ENCODE results near the gene ALOX5AP.
A peak's percentile ranks its signal among the peaks of the same experiment; 100 is the strongest.

The ALOX5AP gene

GRCh38 chr13:30736461-30737320, 1.3 kb downstream of the ALOX5AP start:
- peak overlapping the region; percentile 42 to 90 (median 73); a peak in 19 of 20 replicates for H3K4me3 ChIP-seq
- H3K36me3 ChIP-seq, result peaks cover 0 to 56% (median 37%) of the 10 kb centered on the region in 11 experiments; a peak in 15 of 22 replicates
- no peak for TF ChIP-seq Cebpa-rat (IDR thresholded peaks at IDR 0.05)
- peak overlapping the region; percentile 74 to 99 (median 97) for H3K4me2 ChIP-seq
- peaks cover 0 to 36% (median 23%) of the 10 kb centered on the region in 11 experiments; a peak in 10 of 22 replicates for H4K20me1 ChIP-seq
- H3K9me3 ChIP-seq (replicated peaks in 1 of 11), result no peaks in the 10 kb centered on the region
- peaks cover 61 to 95% (median 78%) of the 10 kb centered on the region in 10 experiments for H3K4me1 ChIP-seq
- H3K27ac ChIP-seq, result peak overlapping the region; percentile 54 to 100 (median 98)
- 0 out of 22 replicates have a peak, but pooled peaks cover 0 to 5% (median 0%) of the 10 kb centered on the region in 11 experiments for H3K27me3 ChIP-seq
- peak overlapping the region; percentile 71 to 99 (median 92) for H3K9ac ChIP-seq

GRCh38 chr13:30737511-30738337, 2.4 kb downstream of the ALOX5AP start:
- peak overlapping the region; percentile 54 to 100 (median 98) for H3K27ac ChIP-seq
- H3K27me3 ChIP-seq, result 0 out of 22 replicates have a peak, but pooled peaks cover 0 to 5% (median 0%) of the 10 kb centered on the region in 11 experiments
- H4K20me1 ChIP-seq, result peaks cover 0 to 46% (median 34%) of the 10 kb centered on the region in 11 experiments; a peak in 13 of 22 replicates
- TF ChIP-seq Cebpa-rat (IDR thresholded peaks at IDR 0.05), result peak in 7 of 11 experiments; percentile 32 to 91 (median 69); a peak in 11 of 22 replicates
- peaks cover 0 to 6% (median 0%) of the 10 kb centered on the region in 11 experiments; a peak in 1 of 22 replicates for H3K9me3 ChIP-seq (replicated peaks in 1 of 11)
- H3K36me3 ChIP-seq, result peaks cover 0 to 67% (median 47%) of the 10 kb centered on the region in 11 experiments; a peak in 16 of 22 replicates
- peak overlapping the region; percentile 74 to 99 (median 97) for H3K4me2 ChIP-seq
- H3K4me3 ChIP-seq, result peak overlapping the region; percentile 42 to 90 (median 73); a peak in 18 of 20 replicates
- peak overlapping the region; percentile 71 to 99 (median 92) for H3K9ac ChIP-seq
- peaks cover 61 to 97% (median 78%) of the 10 kb centered on the region in 10 experiments for H3K4me1 ChIP-seq

- no peaks in the 10 kb centered on the region for H3K27me3 ChIP-seq
- H4K20me1 ChIP-seq, result peaks cover 0 to 56% (median 43%) of the 10 kb centered on the region in 11 experiments; a peak in 15 of 22 replicates
- H3K27ac ChIP-seq, result peak overlapping the region; percentile 54 to 100 (median 98); a peak in 21 of 22 replicates
- H3K4me3 ChIP-seq, result peak overlapping the region in 9 of 10 experiments; percentile 49 to 90 (median 78); a peak in 17 of 20 replicates
- H3K9ac ChIP-seq, result peak overlapping the region; percentile 71 to 99 (median 92); a peak in 21 of 22 replicates
- peaks cover 61 to 97% (median 81%) of the 10 kb centered on the region in 10 experiments for H3K4me1 ChIP-seq
- peak overlapping the region; percentile 74 to 99 (median 97) for H3K4me2 ChIP-seq
- H3K36me3 ChIP-seq, result peaks cover 0 to 76% (median 56%) of the 10 kb centered on the region in 11 experiments; a peak in 16 of 22 replicates
- TF ChIP-seq Cebpa-rat (IDR thresholded peaks at IDR 0.05), result no peak
- H3K9me3 ChIP-seq (replicated peaks in 1 of 11), result peaks cover 0 to 8% (median 0%) of the 10 kb centered on the region in 11 experiments; a peak in 1 of 22 replicates
Observed at GRCh38 chr13:30738526-30739236, 3.3 kb downstream of the ALOX5AP start.

GRCh38 chr13:30739237-30739528, 3.8 kb downstream of the ALOX5AP start:
- TF ChIP-seq Cebpa-rat (IDR thresholded peaks at IDR 0.05), result no peak
- H3K4me1 ChIP-seq, result peaks cover 61 to 97% (median 81%) of the 10 kb centered on the region in 10 experiments
- H4K20me1 ChIP-seq, result peaks cover 0 to 61% (median 48%) of the 10 kb centered on the region in 11 experiments; a peak in 15 of 22 replicates
- H3K9ac ChIP-seq, result peak overlapping the region in 10 of 11 experiments; percentile 83 to 99 (median 92); a peak in 20 of 22 replicates
- peak overlapping the region; percentile 74 to 99 (median 97) for H3K4me2 ChIP-seq
- peak overlapping the region in 9 of 10 experiments; percentile 49 to 90 (median 78); a peak in 16 of 20 replicates for H3K4me3 ChIP-seq
- H3K36me3 ChIP-seq, result peaks cover 0 to 81% (median 61%) of the 10 kb centered on the region in 11 experiments; a peak in 17 of 22 replicates
- H3K9me3 ChIP-seq (replicated peaks in 1 of 11), result peaks cover 0 to 8% (median 0%) of the 10 kb centered on the region in 11 experiments; a peak in 1 of 22 replicates
- no peaks in the 10 kb centered on the region for H3K27me3 ChIP-seq
- peak overlapping the region in 10 of 11 experiments; percentile 60 to 100 (median 98); a peak in 20 of 22 replicates for H3K27ac ChIP-seq

- Histone ChIP-seq H3K9ac (peak overlapping the region; percentile 35 to 99 (median 92); a peak in 21 of 22 replicates), H3K36me3 (peaks cover 0 to 89% (median 70%) of the 10 kb centered on the region in 11 experiments; a peak in 19 of 22 replicates), H3K4me1 (peaks cover 64 to 97% (median 81%) of the 10 kb centered on the region in 10 experiments), H3K4me3 (peak overlapping the region in 9 of 10 experiments; percentile 28 to 90 (median 78); a peak in 17 of 20 replicates), H3K27me3 (no peaks in the 10 kb centered on the region), H4K20me1 (peaks cover 0 to 69% (median 56%) of the 10 kb centered on the region in 11 experiments; a peak in 16 of 22 replicates), H3K4me2 (peak overlapping the region; percentile 74 to 99 (median 97)), H3K27ac (peak overlapping the region; percentile 4 to 100 (median 98); a peak in 21 of 22 replicates), H3K9me3 (replicated peaks in 1 of 11) (peaks cover 0 to 8% (median 0%) of the 10 kb centered on the region in 11 experiments; a peak in 1 of 22 replicates)
- TF ChIP-seq Cebpa-rat (IDR thresholded peaks at IDR 0.05), result peak in 5 of 11 experiments; percentile 53 to 91 (median 78); a peak in 9 of 22 replicates
Observed at GRCh38 chr13:30739761-30740642, 4.7 kb downstream of the ALOX5AP start.

GRCh38 chr13:30742901-30743300, 7.6 kb downstream of the ALOX5AP start:
- Histone ChIP-seq H3K36me3 (peaks cover 0 to 99% (median 91%) of the 10 kb centered on the region in 11 experiments; a peak in 20 of 22 replicates), H3K9ac (peak overlapping the region in 7 of 11 experiments; percentile 12 to 54 (median 30); a peak in 10 of 22 replicates), H3K4me2 (peak overlapping the region in 10 of 11 experiments; percentile 67 to 99 (median 88); a peak in 20 of 22 replicates), H3K27ac (peak overlapping the region in 10 of 11 experiments; percentile 43 to 77 (median 66); a peak in 19 of 22 replicates), H4K20me1 (peaks cover 0 to 98% (median 85%) of the 10 kb centered on the region in 11 experiments; a peak in 16 of 22 replicates), H3K4me1 (peaks cover 53 to 95% (median 84%) of the 10 kb centered on the region in 10 experiments), H3K9me3 (replicated peaks in 1 of 11) (peaks cover 0 to 8% (median 0%) of the 10 kb centered on the region in 11 experiments; a peak in 1 of 22 replicates), H3K27me3 (no peaks in the 10 kb centered on the region), H3K4me3 (peak overlapping the region in 5 of 10 experiments; percentile 4 to 87 (median 30); a peak in 8 of 20 replicates)
- no peak for TF ChIP-seq Cebpa-rat (IDR thresholded peaks at IDR 0.05)
